Endothelial cell of umbilical vein (primary cell): ENCODE measurements around the gene MACROD2. TPM values are rescaled to one million over a fixed set of nuclear protein-coding genes. Genes with fewer than 3 reads are reported as not detected.

Source experiments
- BruUV-seq: library from RNA; stranded (reverse); fragments of 400-500 nt; replicated peaks from 2 replicates; lab custom pipeline; 2021; lab: Mats Ljungman, UMichigan
- CTCF ChIA-PET: fragments of 300-600, 350-600 bp; sonication (Branson Sonifier 250); formaldehyde crosslinking; loops from one replicate; lab custom pipeline; 2021; ENCODE audit warnings: antibody characterized with exemption, inconsistent platforms; lab: Charles Lee
- POLR2A ChIA-PET: fragments of 300-600, 350-600 bp; sonication (Branson Sonifier 250); formaldehyde crosslinking; loops from one replicate; lab custom pipeline; 2021; ENCODE audit warnings: antibody characterized with exemption, inconsistent platforms; lab: Charles Lee
- DNase-seq: peaks from one replicate; pipeline ENCODE4 v3.0.0-alpha.2; 2011; ENCODE audit warnings: low read depth, low spot score
- FAIRE-seq: peaks from 2 replicates; lab custom pipeline; 2011; peaks lifted over from hg19 to GRCh38; lab: Jason Lieb, UNC
- H2AFZ ChIP-seq: 2 replicates; pipeline ENCODE4 v1.6.0; 2012; ENCODE audit warnings: low read depth, low read length, control low read depth, inconsistent platforms
- H3K27ac ChIP-seq: 2 replicates; pipeline ENCODE4 v1.5.1; 2011; ENCODE audit warnings: low read depth, mild to moderate bottlenecking, control low read depth, low read length, moderate library complexity; ENCODE audit not compliant: insufficient read depth
- H3K27me3 ChIP-seq, 2 experiments: 2 replicates each; pipeline versions ENCODE4 v1.6.0 to v1.6.1; 2011; ENCODE audit warnings: low read length in 2 of 2, mixed read lengths in 1 of 2; ENCODE audit not compliant: control insufficient read depth in 2 of 2, insufficient read depth in 2 of 2
- H3K36me3 ChIP-seq, 2 experiments: 2 replicates in 1 of 2; 3 replicates in 1 of 2; pipeline ENCODE4 v1.5.1; 2011; ENCODE audit warnings: low read length in 2 of 2, mild to moderate bottlenecking in 1 of 2, moderate library complexity in 1 of 2; ENCODE audit not compliant: control insufficient read depth in 2 of 2, insufficient read depth in 2 of 2; ENCODE audit errors: extremely low read depth in 1 of 2
- H3K4me1 ChIP-seq: 3 replicates; pipeline ENCODE4 v1.5.1; 2011; ENCODE audit warnings: mild to moderate bottlenecking, low read length; ENCODE audit not compliant: control insufficient read depth, insufficient read depth; ENCODE audit errors: extremely low read depth
- H3K4me2 ChIP-seq: 2 replicates; pipeline ENCODE4 v1.6.1; 2011; ENCODE audit warnings: low read length, control low read depth, mixed read lengths; ENCODE audit not compliant: insufficient read depth
- H3K4me3 ChIP-seq, 3 experiments: fragments of 200-600 bp in 1 of 3; sonication (generic), shearing (Covaris generic) in 1 of 3; replicated peaks in 1 of 3; 2 replicates each; pipeline ENCODE4 v1.5.1; 2011 to 2016; ENCODE audit warnings: control low read depth in 3 of 3, low read length in 3 of 3, mild to moderate bottlenecking in 2 of 3, inconsistent platforms in 1 of 3, low read depth in 1 of 3, moderate library complexity in 1 of 3; ENCODE audit not compliant: insufficient read depth in 1 of 3
- H3K79me2 ChIP-seq: 2 replicates; pipeline ENCODE4 v1.6.0; 2012; ENCODE audit warnings: low read length, inconsistent platforms; ENCODE audit not compliant: control insufficient read depth, insufficient read depth
- H3K9ac ChIP-seq: replicated peaks from 2 replicates; pipeline ENCODE3; 2011; ENCODE audit warnings: low read length, control low read depth; ENCODE audit not compliant: insufficient read depth; ENCODE audit errors: extremely low read depth
- H3K9me1 ChIP-seq: replicated peaks from 3 replicates; pipeline ENCODE4 v1.6.0; 2011; ENCODE audit warnings: mild to moderate bottlenecking, low read length; ENCODE audit not compliant: control insufficient read depth, insufficient read depth; ENCODE audit errors: extremely low read depth
- H3K9me3 ChIP-seq: replicated peaks from 2 replicates; pipeline ENCODE4 v1.5.1; 2012; ENCODE audit warnings: low read length, inconsistent platforms; ENCODE audit not compliant: control insufficient read depth, insufficient read depth
- H4K20me1 ChIP-seq: replicated peaks from 2 replicates; pipeline ENCODE3; 2011; ENCODE audit warnings: mild to moderate bottlenecking, low read length; ENCODE audit not compliant: control insufficient read depth, insufficient read depth; ENCODE audit errors: extremely low read depth
- EZH2 ChIP-seq: IDR thresholded peaks from 2 replicates; pipeline ENCODE4 v1.6.1; 2012; ENCODE audit warnings: borderline replicate concordance, low read depth, mild to moderate bottlenecking, moderate library complexity, low read length, inconsistent platforms; ENCODE audit not compliant: severe bottlenecking
- FOS ChIP-seq: IDR thresholded peaks from 2 replicates; pipeline ENCODE4 v1.6.1; 2011; ENCODE audit warnings: mild to moderate bottlenecking, low read length, moderate library complexity, borderline replicate concordance; ENCODE audit not compliant: insufficient read depth
- GATA2 ChIP-seq: IDR thresholded peaks from 2 replicates; pipeline ENCODE4 v1.7.0; 2011; ENCODE audit warnings: low read depth, mild to moderate bottlenecking, moderate library complexity, mixed read lengths, low read length; ENCODE audit not compliant: insufficient read length, insufficient read depth
- JUN ChIP-seq: IDR thresholded peaks from 2 replicates; pipeline ENCODE4 v1.6.1; 2011; ENCODE audit warnings: borderline replicate concordance, low read depth; ENCODE audit not compliant: insufficient read length, insufficient read depth
- MYC ChIP-seq: IDR thresholded peaks from one replicate; pipeline ENCODE4 v1.6.1; 2011; ENCODE audit warnings: mild to moderate bottlenecking, low read depth, low read length
- POLR2A ChIP-seq: IDR thresholded peaks from 2 replicates; pipeline ENCODE4 v1.6.1; 2012; ENCODE audit warnings: low read depth, mild to moderate bottlenecking, control low read depth, low read length
- POLR2AphosphoS5 ChIP-seq: IDR thresholded peaks from 2 replicates; pipeline ENCODE4 v1.6.1; 2012; ENCODE audit warnings: low read depth, mild to moderate bottlenecking, control low read depth, low read length, moderate library complexity; ENCODE audit not compliant: insufficient read depth
- dilution Hi-C: fragments of 300-500 bp; cut with MboI; formaldehyde crosslinking; loops from one replicate; pipeline ENCODE4 v1.15.0; 2019; ENCODE audit warnings: low sequenced_read_pairs; ENCODE audit not compliant: extremely low pct_ligation_motif_present
- intact Hi-C: fragments of 100-400 bp; cut with micrococcal nuclease; formaldehyde crosslinking; loops from one replicate; pipeline ENCODE4 v1.10.0; 2022
- polyA plus RNA-seq, 4 experiments: library from polyadenylated mRNA; depleted of rRNA in 3 of 4; stranded (reverse) in 3 of 4; unstranded in 1 of 4; fragments of >200 nt; gene quantifications; 2 replicates each; pipeline versions ENCODE4 v1.2.1 to v1.2.3, GENCODE V29; 2011 to 2012; ENCODE audit warnings: missing spikeins in 1 of 4
- total RNA-seq: library from RNA; stranded (reverse); gene quantifications from 2 replicates; pipeline ENCODE4 v1.2.3, GENCODE V29; 2021
- TF ChIP-seq, protein P1 (sequence below): IDR thresholded peaks from 2 replicates; pipeline ENCODE4 v1.6.1; 2011; ENCODE audit not compliant: insufficient read depth, insufficient read length
- TF ChIP-seq, protein P2 (sequence below), 2 donors: IDR thresholded peaks; 1 replicate in 1 of 2; 2 replicates in 1 of 2; pipeline ENCODE4 v1.5.1; 2011; ENCODE audit warnings: low read length in 2 of 2, mild to moderate bottlenecking in 2 of 2, moderate library complexity in 2 of 2, control low read depth in 1 of 2, inconsistent platforms in 1 of 2, low read depth in 1 of 2; ENCODE audit not compliant: insufficient read depth in 1 of 2; ENCODE audit errors: extremely low read depth in 1 of 2

Gene MACROD2
- total and polyA plus RNA-seq, 2 donors (not counting 3 experiments of a cell fraction or from before 2014, with no cell fraction given): 0.11 to 0.73 TPM

DNA sequence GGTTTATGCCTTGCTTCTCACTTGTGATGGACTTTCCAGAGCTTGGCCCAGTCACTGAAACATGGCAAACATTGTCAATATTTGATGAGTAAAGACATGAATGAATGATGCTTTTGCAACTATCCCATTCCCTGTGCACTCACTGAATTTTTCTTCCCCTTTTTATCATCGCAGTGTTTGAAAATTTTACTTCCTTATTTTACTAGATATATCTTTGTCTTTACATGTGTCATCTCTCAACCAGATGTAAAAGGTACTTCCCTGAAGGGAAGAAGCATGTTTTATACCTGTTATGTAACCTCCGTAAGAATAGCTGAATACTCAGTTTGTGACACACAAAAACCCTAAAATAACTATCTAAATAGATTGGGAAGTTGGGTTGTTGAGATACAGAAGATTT, 886.8 kb downstream of the MACROD2 start:
- H3K9ac ChIP-seq: no peak overlapping the region
- dilution Hi-C loops: no loop called here

More for the DNA sequence above, 886.8 kb downstream of the MACROD2 start:
- no peak for DNase-seq
- FAIRE-seq: no peak
- Histone ChIP-seq H3K27ac (no peak overlapping the region), H3K4me2 (no peak overlapping the region), H3K27me3 (no peaks in the 10 kb centered on the region), H3K79me2 (no peaks in the 10 kb centered on the region), H3K4me1 (peaks cover 16% of the 10 kb centered on the region), H4K20me1 (no peaks in the 10 kb centered on the region), H3K9me1 (no peaks in the 10 kb centered on the region), H3K9me3 (no peaks in the 10 kb centered on the region), H3K36me3 (no peaks in the 10 kb centered on the region), H2AFZ (no peak overlapping the region), H3K4me3 (no peak overlapping the region)
- no TSS peak for BruUV-seq
- intact Hi-C loops: no loop called here
- TF ChIP-seq EZH2 (no peak), FOS (no peak), POLR2A (no peak), MYC (no peak), GATA2 (no peak), JUN (no peak), POLR2AphosphoS5 (no peak)
- TF ChIP-seq, protein P1, sequence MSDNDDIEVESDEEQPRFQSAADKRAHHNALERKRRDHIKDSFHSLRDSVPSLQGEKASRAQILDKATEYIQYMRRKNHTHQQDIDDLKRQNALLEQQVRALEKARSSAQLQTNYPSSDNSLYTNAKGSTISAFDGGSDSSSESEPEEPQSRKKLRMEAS: no peak
- TF ChIP-seq, protein P2, sequence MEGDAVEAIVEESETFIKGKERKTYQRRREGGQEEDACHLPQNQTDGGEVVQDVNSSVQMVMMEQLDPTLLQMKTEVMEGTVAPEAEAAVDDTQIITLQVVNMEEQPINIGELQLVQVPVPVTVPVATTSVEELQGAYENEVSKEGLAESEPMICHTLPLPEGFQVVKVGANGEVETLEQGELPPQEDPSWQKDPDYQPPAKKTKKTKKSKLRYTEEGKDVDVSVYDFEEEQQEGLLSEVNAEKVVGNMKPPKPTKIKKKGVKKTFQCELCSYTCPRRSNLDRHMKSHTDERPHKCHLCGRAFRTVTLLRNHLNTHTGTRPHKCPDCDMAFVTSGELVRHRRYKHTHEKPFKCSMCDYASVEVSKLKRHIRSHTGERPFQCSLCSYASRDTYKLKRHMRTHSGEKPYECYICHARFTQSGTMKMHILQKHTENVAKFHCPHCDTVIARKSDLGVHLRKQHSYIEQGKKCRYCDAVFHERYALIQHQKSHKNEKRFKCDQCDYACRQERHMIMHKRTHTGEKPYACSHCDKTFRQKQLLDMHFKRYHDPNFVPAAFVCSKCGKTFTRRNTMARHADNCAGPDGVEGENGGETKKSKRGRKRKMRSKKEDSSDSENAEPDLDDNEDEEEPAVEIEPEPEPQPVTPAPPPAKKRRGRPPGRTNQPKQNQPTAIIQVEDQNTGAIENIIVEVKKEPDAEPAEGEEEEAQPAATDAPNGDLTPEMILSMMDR (IDR thresholded peaks at IDR 0.05; ENCODE audit: extremely low read depth in 1 of 2, insufficient read depth in 1 of 2, low read depth in 1 of 2, low read length in 2 of 2): no peak
- POLR2A ChIA-PET: no interaction called here
- CTCF ChIA-PET: no interaction called here
